ENCODE measurements around the gene MAVS. TPM values are rescaled to one million over a fixed set of nuclear protein-coding genes. Genes with fewer than 3 reads are reported as not detected.

MAVS gene
- total RNA-seq, 2 donors from 2014 or later, result 35.2 to 42.1 TPM

GRCh38 chr20:3887876-3888620 lies 41.4 kb downstream of the MAVS start:
- no peaks in the 10 kb centered on the region for H3K27me3 ChIP-seq (replicated peaks; ENCODE audit: insufficient read depth)
- H3K4me3 ChIP-seq, result peak overlapping the region; percentile 89
- no peaks in the 10 kb centered on the region for H3K9me3 ChIP-seq
- H3K36me3 ChIP-seq, result no peaks in the 10 kb centered on the region
- peaks cover 17 to 40% of the 10 kb centered on the region in 2 donors for H3K4me1 ChIP-seq (ENCODE audit: control insufficient read depth in 1 of 2, low read depth in 2 of 2)
- no peak for ATAC-seq (ENCODE audit: insufficient number of reproducible peaks, low FRiP score, low read depth)
- TF ChIP-seq CTCF (IDR thresholded peaks at IDR 0.05), result no peak
- DNase-seq (ENCODE audit: low spot score), result no peak
- peak overlapping the region; percentile 93 to 98 for H3K27ac ChIP-seq

GRCh38 chr20:3888622-3889488 lies 42.2 kb downstream of the MAVS start, which contains the start of gene PANK2:
Gene PANK2, plus strand, starts transcription at chr20:3889387.
- H3K4me3 ChIP-seq, result peak within 1 kb of the TSS; percentile 89
- peaks cover 25 to 48% of the 10 kb centered on the region in 2 donors for H3K4me1 ChIP-seq (ENCODE audit: control insufficient read depth in 1 of 2, low read depth in 2 of 2)
- H3K27me3 ChIP-seq (replicated peaks; ENCODE audit: insufficient read depth), result no peaks in the 10 kb centered on the region
- ATAC-seq (ENCODE audit: insufficient number of reproducible peaks, low FRiP score, low read depth) (peak; percentile 97), DNase-seq (ENCODE audit: low spot score) (peak; percentile 97)
- H3K27ac ChIP-seq, result peak within 1 kb of the TSS; percentile 93 to 98
- no peaks in the 10 kb centered on the region for H3K36me3 ChIP-seq
- peak; percentile 72 for TF ChIP-seq CTCF (IDR thresholded peaks at IDR 0.05)
- H3K9me3 ChIP-seq, result no peaks in the 10 kb centered on the region

GRCh38 chr20:3889489-3890397 lies 43.1 kb downstream of the MAVS start:
- H3K27ac ChIP-seq, result peak overlapping the region; percentile 93 to 98
- H3K4me1 ChIP-seq (ENCODE audit: control insufficient read depth in 1 of 2, low read depth in 2 of 2), result peaks cover 34 to 56% of the 10 kb centered on the region in 2 donors
- no peaks in the 10 kb centered on the region for H3K36me3 ChIP-seq
- H3K9me3 ChIP-seq, result no peaks in the 10 kb centered on the region
- peak overlapping the region; percentile 89 for H3K4me3 ChIP-seq
- DNase-seq (ENCODE audit: low spot score) (no peak), ATAC-seq (ENCODE audit: insufficient number of reproducible peaks, low FRiP score, low read depth) (no peak)
- no peaks in the 10 kb centered on the region for H3K27me3 ChIP-seq (replicated peaks; ENCODE audit: insufficient read depth)
- no peak for TF ChIP-seq CTCF (IDR thresholded peaks at IDR 0.05)

GRCh38 chr20:3890398-3890751 lies 43.7 kb downstream of the MAVS start:
- H3K27me3 ChIP-seq (replicated peaks; ENCODE audit: insufficient read depth), result no peaks in the 10 kb centered on the region
- H3K9me3 ChIP-seq, result no peaks in the 10 kb centered on the region
- ATAC-seq (ENCODE audit: insufficient number of reproducible peaks, low FRiP score, low read depth), result no peak
- H3K4me3 ChIP-seq, result peak overlapping the region; percentile 89
- peaks cover 40 to 62% of the 10 kb centered on the region in 2 donors for H3K4me1 ChIP-seq (ENCODE audit: control insufficient read depth in 1 of 2, low read depth in 2 of 2)
- H3K27ac ChIP-seq, result peak overlapping the region; percentile 93 to 98
- TF ChIP-seq CTCF (IDR thresholded peaks at IDR 0.05), result no peak
- H3K36me3 ChIP-seq, result no peaks in the 10 kb centered on the region
- no peak for DNase-seq (ENCODE audit: low spot score)

Data from thoracic aorta (tissue), 2 donors.